Astrocyte (in vitro differentiated cells and primary cell): Measurements from ENCODE around the gene PLXND1. TPM values are rescaled to one million over a fixed set of nuclear protein-coding genes. Genes with fewer than 3 reads are reported as not detected.

Source experiments
- DNase-seq: peaks from one replicate; pipeline ENCODE4 v3.0.0-alpha.2; 2010; ENCODE audit warnings: low read depth
- FAIRE-seq: peaks from 2 replicates; lab custom pipeline; 2011; peaks lifted over from hg19 to GRCh38; lab: Jason Lieb, UNC
- H2AFZ ChIP-seq: 2 replicates; pipeline ENCODE4 v1.6.0; 2012; ENCODE audit warnings: low read depth, low read length, inconsistent platforms
- H3K27ac ChIP-seq: 2 replicates; pipeline ENCODE4 v1.5.1; 2011; ENCODE audit warnings: low read depth, low read length, inconsistent platforms
- H3K27me3 ChIP-seq: 2 replicates; pipeline ENCODE4 v1.6.0; 2011; ENCODE audit warnings: low read length, inconsistent platforms; ENCODE audit not compliant: insufficient read depth
- H3K36me3 ChIP-seq: 2 replicates; pipeline ENCODE4 v1.5.1; 2011; ENCODE audit warnings: low read length, inconsistent platforms; ENCODE audit not compliant: insufficient read depth
- H3K4me1 ChIP-seq: 2 replicates; pipeline ENCODE4 v1.5.1; 2011; ENCODE audit warnings: low read length, inconsistent platforms; ENCODE audit not compliant: insufficient read depth
- H3K4me2 ChIP-seq: 2 replicates; pipeline ENCODE4 v1.6.0; 2012; ENCODE audit warnings: low read length, inconsistent platforms
- H3K4me3 ChIP-seq: 2 replicates; pipeline ENCODE4 v1.5.1; 2011; ENCODE audit warnings: low read depth, mild to moderate bottlenecking, low read length, inconsistent platforms; ENCODE audit not compliant: insufficient read depth
- H3K79me2 ChIP-seq: 2 replicates; pipeline ENCODE4 v1.6.0; 2012; ENCODE audit warnings: mild to moderate bottlenecking, low read length, inconsistent platforms; ENCODE audit not compliant: insufficient read depth
- H3K9ac ChIP-seq: 2 replicates; pipeline ENCODE4 v1.6.0; 2012; ENCODE audit warnings: mild to moderate bottlenecking, low read length, inconsistent platforms
- H3K9me3 ChIP-seq: 2 replicates; pipeline ENCODE4 v1.5.1; 2012; ENCODE audit warnings: low read depth, mild to moderate bottlenecking, low read length, inconsistent platforms; ENCODE audit not compliant: insufficient read depth
- H4K20me1 ChIP-seq: 2 replicates; pipeline ENCODE4 v1.6.0; 2012; ENCODE audit warnings: low read length, inconsistent platforms; ENCODE audit not compliant: insufficient read depth
- H3K27ac Mint-ChIP-seq: one replicate; pipeline ENCODE4 v1.8.0; 2021; ENCODE audit warnings: mild to moderate bottlenecking, mixed read lengths; ENCODE audit not compliant: unreplicated experiment
- H3K27me3 Mint-ChIP-seq: one replicate; pipeline ENCODE4 v1.8.0; 2021; ENCODE audit warnings: low read depth, mixed read lengths; ENCODE audit not compliant: unreplicated experiment
- H3K36me3 Mint-ChIP-seq: one replicate; pipeline ENCODE4 v1.8.0; 2021; ENCODE audit warnings: low read depth, mixed read lengths; ENCODE audit not compliant: unreplicated experiment
- H3K4me1 Mint-ChIP-seq: one replicate; pipeline ENCODE4 v1.8.0; 2021; ENCODE audit warnings: low read depth, mixed read lengths; ENCODE audit not compliant: unreplicated experiment
- H3K4me3 Mint-ChIP-seq: one replicate; pipeline ENCODE4 v1.8.0; 2021; ENCODE audit warnings: mild to moderate bottlenecking, moderate library complexity, mixed read lengths; ENCODE audit not compliant: unreplicated experiment
- H3K9me3 Mint-ChIP-seq: one replicate; pipeline ENCODE4 v1.8.0; 2021; ENCODE audit warnings: mild to moderate bottlenecking, mixed read lengths; ENCODE audit not compliant: unreplicated experiment
- CTCF ChIP-seq: IDR thresholded peaks from 2 replicates; pipeline ENCODE4 v1.5.1; 2011; ENCODE audit warnings: low read depth, mild to moderate bottlenecking, inconsistent platforms, low read length, moderate library complexity; ENCODE audit not compliant: insufficient read depth
- EZH2 ChIP-seq: IDR thresholded peaks from 2 replicates; pipeline ENCODE4 v1.6.1; 2012; ENCODE audit warnings: mild to moderate bottlenecking, low read length, inconsistent platforms; ENCODE audit not compliant: insufficient read depth
- total RNA-seq: library from RNA; stranded (reverse); gene quantifications from 2 replicates; pipeline ENCODE4 v1.2.1, GENCODE V29; 2021

PLXND1 gene
- total RNA-seq, 1 donor from 2014 or later: 184 TPM

- no peaks in the 10 kb centered on the region for H3K27me3 Mint-ChIP-seq
- TF ChIP-seq CTCF (no peak), EZH2 (no peak)
- H3K4me2 ChIP-seq: peak overlapping the region; percentile 5
- H3K79me2 ChIP-seq: no peaks in the 10 kb centered on the region
- H3K27me3 ChIP-seq: no peaks in the 10 kb centered on the region
- peaks cover 23% of the 10 kb centered on the region for H3K4me1 Mint-ChIP-seq
- H3K27ac ChIP-seq: no peak overlapping the region
- H3K9me3 Mint-ChIP-seq: no peaks in the 10 kb centered on the region
- no peak overlapping the region for H3K4me3 ChIP-seq
- no peak overlapping the region for H2AFZ ChIP-seq
- peaks cover 9% of the 10 kb centered on the region for H3K4me1 ChIP-seq
- H3K9me3 ChIP-seq: no peaks in the 10 kb centered on the region
- no peak for FAIRE-seq
- H3K9ac ChIP-seq: no peak overlapping the region
- peak; percentile 38 for DNase-seq
- peak overlapping the region; percentile 20 for H3K27ac Mint-ChIP-seq
- no peak overlapping the region for H3K4me3 Mint-ChIP-seq
- H3K36me3 Mint-ChIP-seq: peaks cover 4% of the 10 kb centered on the region
- H3K36me3 ChIP-seq: no peaks in the 10 kb centered on the region
- H4K20me1 ChIP-seq: no peaks in the 10 kb centered on the region
Measured at GRCh38 chr3:129549006-129549800, 57.3 kb downstream of the PLXND1 start.

GRCh38 chr3:129548104-129548965, 58.1 kb downstream of the PLXND1 start:
- Histone ChIP-seq H3K4me2 (no peak overlapping the region), H3K27me3 (no peaks in the 10 kb centered on the region), H3K9me3 (no peaks in the 10 kb centered on the region), H3K79me2 (no peaks in the 10 kb centered on the region), H3K27ac (no peak overlapping the region), H3K4me1 (peaks cover 9% of the 10 kb centered on the region), H2AFZ (no peak overlapping the region), H3K36me3 (no peaks in the 10 kb centered on the region), H4K20me1 (no peaks in the 10 kb centered on the region), H3K9ac (no peak overlapping the region), H3K4me3 (no peak overlapping the region)
- Mint-ChIP-seq H3K4me1 (peaks cover 21% of the 10 kb centered on the region), H3K27me3 (peaks cover 4% of the 10 kb centered on the region), H3K27ac (no peak overlapping the region), H3K9me3 (no peaks in the 10 kb centered on the region), H3K4me3 (peak overlapping the region; percentile 54), H3K36me3 (peaks cover 4% of the 10 kb centered on the region)
- no peak for DNase-seq
- no peak for TF ChIP-seq EZH2
- TF ChIP-seq CTCF: no peak
- no peak for FAIRE-seq
